PFSK-1 (cell line): ENCODE results near the gene ORC4.

Experiments
- POLR2AphosphoS5 ChIP-seq: IDR thresholded peaks from 2 replicates; pipeline ENCODE4 v1.6.1; 2012; ENCODE audit warnings: low read depth, mild to moderate bottlenecking, control low read depth, low read length, moderate library complexity
- SIN3A ChIP-seq: IDR thresholded peaks from 2 replicates; pipeline ENCODE4 v1.6.1; 2012; ENCODE audit warnings: mild to moderate bottlenecking, low read length, moderate library complexity, borderline replicate concordance; ENCODE audit not compliant: insufficient read depth
- TAF1 ChIP-seq: IDR thresholded peaks from 2 replicates; pipeline ENCODE4 v1.6.1; 2012; ENCODE audit warnings: low read length, control low read depth, borderline replicate concordance; ENCODE audit not compliant: insufficient read depth
- TF ChIP-seq, protein P1 (sequence below), 2 experiments: IDR thresholded peaks; 2 replicates each; pipeline versions ENCODE4 v1.6.1 to v1.8.0; 2011 to 2012; ENCODE audit warnings: low read depth in 2 of 2, low read length in 2 of 2, control low read depth in 1 of 2, inconsistent platforms in 1 of 2, mild to moderate bottlenecking in 1 of 2, moderate library complexity in 1 of 2; ENCODE audit not compliant: insufficient read depth in 1 of 2

GRCh38 chr2:147904051-147904450, 116.5 kb downstream of the ORC4 start:
- no peak for TF ChIP-seq POLR2AphosphoS5
- no peak for TF ChIP-seq SIN3A
- no peak for TF ChIP-seq TAF1
- TF ChIP-seq, protein P1, sequence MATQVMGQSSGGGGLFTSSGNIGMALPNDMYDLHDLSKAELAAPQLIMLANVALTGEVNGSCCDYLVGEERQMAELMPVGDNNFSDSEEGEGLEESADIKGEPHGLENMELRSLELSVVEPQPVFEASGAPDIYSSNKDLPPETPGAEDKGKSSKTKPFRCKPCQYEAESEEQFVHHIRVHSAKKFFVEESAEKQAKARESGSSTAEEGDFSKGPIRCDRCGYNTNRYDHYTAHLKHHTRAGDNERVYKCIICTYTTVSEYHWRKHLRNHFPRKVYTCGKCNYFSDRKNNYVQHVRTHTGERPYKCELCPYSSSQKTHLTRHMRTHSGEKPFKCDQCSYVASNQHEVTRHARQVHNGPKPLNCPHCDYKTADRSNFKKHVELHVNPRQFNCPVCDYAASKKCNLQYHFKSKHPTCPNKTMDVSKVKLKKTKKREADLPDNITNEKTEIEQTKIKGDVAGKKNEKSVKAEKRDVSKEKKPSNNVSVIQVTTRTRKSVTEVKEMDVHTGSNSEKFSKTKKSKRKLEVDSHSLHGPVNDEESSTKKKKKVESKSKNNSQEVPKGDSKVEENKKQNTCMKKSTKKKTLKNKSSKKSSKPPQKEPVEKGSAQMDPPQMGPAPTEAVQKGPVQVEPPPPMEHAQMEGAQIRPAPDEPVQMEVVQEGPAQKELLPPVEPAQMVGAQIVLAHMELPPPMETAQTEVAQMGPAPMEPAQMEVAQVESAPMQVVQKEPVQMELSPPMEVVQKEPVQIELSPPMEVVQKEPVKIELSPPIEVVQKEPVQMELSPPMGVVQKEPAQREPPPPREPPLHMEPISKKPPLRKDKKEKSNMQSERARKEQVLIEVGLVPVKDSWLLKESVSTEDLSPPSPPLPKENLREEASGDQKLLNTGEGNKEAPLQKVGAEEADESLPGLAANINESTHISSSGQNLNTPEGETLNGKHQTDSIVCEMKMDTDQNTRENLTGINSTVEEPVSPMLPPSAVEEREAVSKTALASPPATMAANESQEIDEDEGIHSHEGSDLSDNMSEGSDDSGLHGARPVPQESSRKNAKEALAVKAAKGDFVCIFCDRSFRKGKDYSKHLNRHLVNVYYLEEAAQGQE (IDR thresholded peaks at IDR 0.05; ENCODE audit: insufficient read depth in 1 of 2, low read depth in 2 of 2, low read length in 2 of 2) = no peak
